MM.1S (cell line): Measurements from ENCODE around the gene POGK.

Source experiments
- DNase-seq: peaks from one replicate; pipeline ENCODE4 v3.0.0-alpha.2; 2015
- H2AFZ ChIP-seq: fragments of 300-600 bp; sonication (generic); 2 replicates; pipeline ENCODE4 v1.6.0; 2016; ENCODE audit warnings: antibody characterized with exemption, low read length
- H3F3A ChIP-seq: fragments of 300-600 bp; sonication (generic); 2 replicates; pipeline ENCODE4 v1.6.1; 2016; ENCODE audit warnings: mild to moderate bottlenecking, antibody characterized with exemption, low read length, moderate library complexity, mixed read lengths; ENCODE audit not compliant: insufficient read depth
- H3K27ac ChIP-seq: fragments of 300-600 bp; sonication (generic); 2 replicates; pipeline ENCODE4 v1.5.1; 2016; ENCODE audit warnings: mild to moderate bottlenecking, low read length
- H3K27me3 ChIP-seq: fragments of 300-600 bp; sonication (generic); replicated peaks from 2 replicates; pipeline ENCODE4 v1.6.0; 2016; ENCODE audit warnings: low read length; ENCODE audit not compliant: insufficient read depth
- H3K36me3 ChIP-seq: fragments of 300-600 bp; sonication (generic); replicated peaks from 2 replicates; pipeline ENCODE4 v1.6.1; 2016; ENCODE audit warnings: mild to moderate bottlenecking, low read length, mixed read lengths; ENCODE audit not compliant: insufficient read depth
- H3K4me1 ChIP-seq: fragments of 300-600 bp; sonication (generic); 2 replicates; pipeline ENCODE4 v1.6.1; 2016; ENCODE audit warnings: low read length, mixed read lengths
- H3K4me2 ChIP-seq: fragments of 300-600 bp; sonication (generic); 2 replicates; pipeline ENCODE4 v1.6.0; 2016; ENCODE audit warnings: low read depth, low read length
- H3K4me3 ChIP-seq: fragments of 300-600 bp; sonication (generic); 2 replicates; pipeline ENCODE4 v1.5.1; 2016; ENCODE audit warnings: low read length, mixed read lengths
- H3K79me2 ChIP-seq: fragments of 300-600 bp; sonication (generic); 2 replicates; pipeline ENCODE4 v1.6.1; 2016; ENCODE audit warnings: mixed run types, low read length, mixed read lengths
- H3K9ac ChIP-seq: fragments of 300-600 bp; sonication (generic); 2 replicates; pipeline ENCODE4 v1.6.1; 2016; ENCODE audit warnings: low read length, mixed read lengths
- H3K9me2 ChIP-seq: fragments of 300-600 bp; sonication (generic); replicated peaks from 2 replicates; pipeline ENCODE4 v1.6.1; 2016; ENCODE audit warnings: mild to moderate bottlenecking, low read length, mixed read lengths; ENCODE audit not compliant: insufficient read depth
- H3K9me3 ChIP-seq: fragments of 300-600 bp; sonication (generic); replicated peaks from 2 replicates; pipeline ENCODE4 v1.6.1; 2016; ENCODE audit warnings: mild to moderate bottlenecking, low read length, mixed read lengths; ENCODE audit not compliant: insufficient read depth
- H4K20me1 ChIP-seq: fragments of 300-600 bp; sonication (generic); 2 replicates; pipeline ENCODE4 v1.6.1; 2016; ENCODE audit warnings: mild to moderate bottlenecking, low read length, moderate library complexity, mixed read lengths; ENCODE audit not compliant: insufficient read depth
- CTCF ChIP-seq: fragments of 300-600 bp; sonication (generic); IDR thresholded peaks from 2 replicates; pipeline ENCODE4 v1.5.1; 2016; ENCODE audit warnings: antibody characterized with exemption, low read length, mixed read lengths
- EZH2 ChIP-seq: fragments of 300-600 bp; sonication (generic); optimal IDR thresholded peaks from 2 replicates; pipeline ENCODE3; 2017; ENCODE audit warnings: low read depth, mild to moderate bottlenecking, antibody characterized with exemption, low read length, mixed read lengths
- EZH2phosphoT487 ChIP-seq: fragments of 300-600 bp; sonication (generic); IDR thresholded peaks from 2 replicates; pipeline ENCODE4 v1.6.1; 2018; ENCODE audit warnings: antibody characterized with exemption, low read length

The POGK gene

GRCh38 chr1:166870584-166870983 is 31.3 kb downstream of the POGK start:
- Histone ChIP-seq H2AFZ (no peak overlapping the region), H3K36me3 (peaks cover 8% of the 10 kb centered on the region; the same call in 1 of the 2 replicates), H3K9me2 (no peaks in the 10 kb centered on the region), H3K9me3 (no peaks in the 10 kb centered on the region), H3K27ac (no peak overlapping the region), H3K4me1 (peaks cover 12% of the 10 kb centered on the region), H3K27me3 (no peaks in the 10 kb centered on the region), H3F3A (peaks cover 2% of the 10 kb centered on the region; the same call in 1 of the 2 replicates), H3K79me2 (peaks cover 80% of the 10 kb centered on the region), H3K4me2 (no peak overlapping the region), H4K20me1 (no peaks in the 10 kb centered on the region), H3K9ac (no peak overlapping the region), H3K4me3 (no peak overlapping the region)
- TF ChIP-seq EZH2phosphoT487 (no peak), EZH2 (no peak), CTCF (no peak)
- no peak for DNase-seq

GRCh38 chr1:166874464-166874863 is 35.2 kb downstream of the POGK start:
- no peak overlapping the region for H3K9ac ChIP-seq
- H3K9me3 ChIP-seq = no peaks in the 10 kb centered on the region
- DNase-seq = no peak

GRCh38 chr1:166875302-166875733 is 36.0 kb downstream of the POGK start:
- H2AFZ ChIP-seq = peak overlapping the region; percentile 72
- no peaks in the 10 kb centered on the region for H3K9me2 ChIP-seq
- TF ChIP-seq CTCF (no peak), EZH2phosphoT487 (no peak), EZH2 (no peak)
- H3K4me2 ChIP-seq = peak overlapping the region; percentile 73
- H4K20me1 ChIP-seq = no peaks in the 10 kb centered on the region
- DNase-seq = no peak
- H3K27me3 ChIP-seq = no peaks in the 10 kb centered on the region
- peaks cover 56% of the 10 kb centered on the region for H3K79me2 ChIP-seq
- H3K9ac ChIP-seq = peak overlapping the region; percentile 91
- no peaks in the 10 kb centered on the region; the same call in 1 of the 2 replicates for H3K36me3 ChIP-seq
- H3K4me3 ChIP-seq = peak overlapping the region; percentile 79
- peaks cover 13% of the 10 kb centered on the region for H3K4me1 ChIP-seq
- peaks cover 16% of the 10 kb centered on the region; the same call in 1 of the 2 replicates for H3F3A ChIP-seq
- peak overlapping the region; percentile 85; the same call in 1 of the 2 replicates for H3K27ac ChIP-seq
- no peaks in the 10 kb centered on the region for H3K9me3 ChIP-seq

More at GRCh38 chr1:166874464-166874863, 35.2 kb downstream of the POGK start:
- Histone ChIP-seq H3K4me2 (peak overlapping the region; percentile 73; the same call in 1 of the 2 replicates), H2AFZ (no peak overlapping the region), H3K36me3 (no peaks in the 10 kb centered on the region; the same call in 1 of the 2 replicates), H4K20me1 (no peaks in the 10 kb centered on the region), H3K27me3 (no peaks in the 10 kb centered on the region), H3F3A (peaks cover 16% of the 10 kb centered on the region; the same call in 1 of the 2 replicates), H3K79me2 (peaks cover 64% of the 10 kb centered on the region), H3K9me2 (no peaks in the 10 kb centered on the region), H3K4me3 (no peak overlapping the region), H3K4me1 (peaks cover 18% of the 10 kb centered on the region), H3K27ac (no peak overlapping the region)
- TF ChIP-seq EZH2phosphoT487 (no peak), EZH2 (no peak), CTCF (no peak)
